Activated naive CD4-positive, alpha-beta T cell treated with anti-CD3 and anti-CD28 coated beads, Interleukin-2, amount 50 U/mL, for 16 hours (primary cell): ENCODE data around the gene CBX8.

ENCODE experiments used
- DNase-seq: peaks from one replicate; pipeline ENCODE4 v3.0.0-alpha.2; 2020

CBX8 gene

DNA sequence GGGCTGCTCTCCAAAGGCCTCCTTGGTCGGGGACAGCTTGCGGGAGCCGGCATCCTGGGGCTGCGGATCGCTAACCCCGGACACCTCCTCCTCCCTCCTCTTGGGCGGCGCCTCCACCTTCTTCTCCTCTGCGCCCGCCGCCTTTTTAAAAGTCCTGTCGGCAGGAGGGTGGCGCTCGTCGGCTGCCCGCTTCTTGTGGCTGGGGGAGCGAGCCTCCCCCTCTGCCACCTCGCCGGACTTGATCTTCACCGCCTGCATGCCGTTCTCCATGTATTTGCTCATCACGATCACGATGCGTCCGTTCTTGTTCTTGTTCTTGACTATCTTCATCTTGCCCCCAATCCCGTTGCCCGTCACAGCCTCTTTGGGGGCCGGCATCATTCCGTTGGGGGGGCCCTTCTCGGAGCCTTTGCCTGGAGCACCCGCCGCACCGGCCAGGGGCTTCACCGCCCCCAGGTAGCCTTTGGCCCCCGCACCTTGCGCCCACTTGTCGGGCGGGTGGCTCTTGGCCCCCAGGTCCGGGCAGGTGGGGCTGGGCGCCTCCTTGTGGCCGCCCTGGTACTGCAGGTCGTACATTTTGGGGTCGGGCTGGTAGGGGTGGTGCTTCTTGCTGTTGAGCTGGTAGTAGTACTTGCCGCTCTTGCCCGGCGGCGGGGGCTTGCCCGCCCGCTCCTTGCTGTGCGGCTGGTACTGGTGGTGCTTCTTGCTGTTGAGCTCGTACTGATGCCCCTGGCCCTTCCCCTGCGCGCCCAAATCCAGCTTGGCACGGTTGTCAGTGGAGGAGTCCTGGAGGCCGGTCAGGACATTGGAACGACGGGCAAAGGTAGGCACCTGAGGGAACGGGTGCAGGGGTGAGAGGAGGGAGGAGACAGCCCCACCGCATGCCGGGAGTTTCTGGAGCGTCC, 37.9 kb upstream of the CBX8 start:
- DNase-seq = peak; percentile 50

- DNase-seq = no peak
Measured at GRCh38 chr17:79833744-79834564, 37.1 kb upstream of the CBX8 start.

DNA sequence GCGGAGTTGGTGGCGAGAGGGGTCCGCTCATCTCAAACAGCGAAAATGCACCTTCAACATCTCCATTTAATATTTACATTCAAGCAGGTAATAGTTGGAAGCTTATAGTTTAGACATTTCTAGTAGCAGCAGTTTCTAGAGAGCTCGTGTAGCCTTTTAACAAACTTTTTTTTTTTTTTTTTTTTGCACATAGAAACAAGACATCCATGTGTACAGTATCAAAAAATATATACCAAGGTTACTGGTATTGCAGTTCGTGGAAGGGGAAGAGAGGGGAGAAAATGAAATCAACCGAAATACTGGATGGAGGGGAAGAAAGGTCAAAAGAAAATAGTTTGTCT, 36.2 kb upstream of the CBX8 start:
- no peak for DNase-seq

DNA sequence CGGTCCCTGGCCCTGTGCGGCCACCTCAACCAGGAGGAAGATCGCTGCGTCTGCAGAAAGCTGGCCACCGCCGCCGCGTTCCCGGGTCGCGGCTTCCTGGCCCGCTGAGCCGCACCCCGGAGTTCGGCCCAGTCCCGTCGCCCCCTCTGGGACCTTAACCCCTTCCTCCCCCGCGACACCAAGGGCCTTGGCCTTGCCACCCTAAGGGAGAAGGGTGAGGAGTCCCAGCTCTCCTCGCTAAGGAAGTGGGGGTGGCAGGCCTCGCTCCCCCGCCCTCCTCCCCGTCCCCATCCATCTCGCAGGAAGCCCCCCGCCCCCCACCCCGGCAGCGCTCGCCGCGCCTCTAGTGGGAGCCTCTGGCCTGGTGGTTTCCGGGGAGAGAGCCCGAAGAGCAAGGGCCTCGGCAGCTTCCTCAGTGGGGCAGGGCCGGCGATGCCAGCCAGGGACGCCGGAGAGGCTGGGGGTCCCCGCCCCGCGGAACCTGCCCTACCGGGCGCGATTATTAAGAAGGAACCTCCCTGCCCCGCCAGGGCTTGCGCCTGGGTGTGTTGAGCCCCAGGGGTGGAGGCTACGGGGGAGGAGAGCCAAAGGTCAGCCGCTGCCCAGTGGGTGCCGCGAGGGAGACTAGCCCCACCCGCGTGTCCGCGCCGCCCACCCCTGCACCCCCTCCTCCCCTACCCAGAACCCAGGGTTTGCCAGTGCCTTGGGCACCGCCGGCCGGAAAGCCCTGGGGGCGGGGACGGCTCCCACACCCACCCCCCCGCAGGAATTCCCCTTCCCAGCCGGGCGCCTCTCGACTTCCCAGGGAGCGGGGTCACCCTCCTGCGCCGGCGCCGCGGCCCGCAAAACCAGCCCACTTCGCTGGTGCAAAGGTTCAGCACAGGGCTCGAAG, 35.6 kb upstream of the CBX8 start:
- DNase-seq = no peak

GRCh38 chr17:79831265-79832217, 34.7 kb upstream of the CBX8 start:
- DNase-seq = no peak

DNA sequence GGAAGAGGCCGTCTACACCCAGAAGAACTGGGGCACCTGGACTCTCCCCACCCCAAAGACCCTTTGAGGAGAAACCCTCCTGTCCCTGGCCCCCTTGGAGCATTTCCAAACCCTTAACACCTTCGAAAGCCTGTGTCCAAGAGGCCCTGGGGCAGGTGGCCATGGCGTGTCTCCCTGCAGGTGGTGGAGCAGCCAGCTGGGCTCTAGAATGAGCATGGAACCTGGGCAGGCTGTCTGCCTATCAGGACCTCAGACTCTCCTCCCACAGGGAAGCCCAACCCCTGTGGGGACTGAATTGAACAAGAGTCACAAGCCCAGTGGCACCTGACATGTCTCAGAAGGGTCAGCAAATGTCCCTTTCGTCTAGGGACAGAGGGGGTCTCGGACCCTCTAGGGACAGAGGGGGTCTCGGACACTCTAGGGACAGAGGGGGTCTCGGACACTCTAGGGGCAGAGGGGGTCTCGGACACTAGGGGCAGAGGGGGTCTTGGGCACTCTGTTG, 33.9 kb upstream of the CBX8 start:
- no peak for DNase-seq

DNA sequence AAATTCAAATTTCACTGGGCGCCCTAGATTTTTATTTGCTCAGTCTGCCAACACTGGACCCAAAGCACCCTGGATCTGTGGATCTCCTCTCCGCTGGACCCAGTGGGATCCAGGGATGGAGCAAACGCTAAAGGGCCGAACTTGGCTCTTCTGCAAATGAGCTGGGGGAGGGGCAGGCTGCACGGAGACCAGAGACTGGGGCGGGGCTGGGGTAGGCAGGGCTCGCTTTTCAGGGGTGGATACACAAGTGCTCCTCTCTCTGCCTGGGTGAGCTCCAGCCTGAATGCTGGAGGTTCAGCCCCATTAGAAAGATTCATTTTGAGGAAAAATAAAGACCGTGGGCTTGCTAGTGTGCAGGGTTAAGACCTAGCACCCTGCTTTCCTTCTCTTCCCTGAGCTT, 33.4 kb upstream of the CBX8 start:
- DNase-seq = no peak

- DNase-seq = no peak
Measured at GRCh38 chr17:79829457-79829856, 32.6 kb upstream of the CBX8 start.

- no peak for DNase-seq
Measured at GRCh38 chr17:79829004-79829403, 32.1 kb upstream of the CBX8 start.

- DNase-seq = no peak
Measured at GRCh38 chr17:79826841-79827578, 30.1 kb upstream of the CBX8 start.

DNA sequence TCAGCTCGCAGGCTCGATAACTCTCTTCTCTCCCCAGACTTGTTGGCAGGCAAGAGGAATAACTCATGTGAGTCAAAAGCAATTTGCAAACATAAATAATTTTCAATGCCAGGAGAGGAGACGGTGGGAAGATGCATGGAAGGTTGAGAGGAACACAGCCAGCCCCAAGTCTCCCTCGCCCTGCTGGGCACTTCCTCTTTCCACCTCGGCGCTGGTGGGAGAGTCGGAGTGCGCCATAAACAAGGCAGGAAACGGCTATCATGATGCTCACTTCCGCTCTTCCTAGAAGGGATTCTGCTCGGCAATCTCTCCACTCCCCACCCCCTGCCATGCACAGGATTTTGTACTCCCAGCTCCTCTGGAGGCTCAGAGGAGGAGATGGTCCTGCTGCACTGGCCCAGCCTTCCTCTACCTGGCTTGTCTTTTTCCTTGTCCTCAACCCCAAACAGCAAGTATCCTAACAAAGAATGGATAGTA, 29.4 kb upstream of the CBX8 start:
- no peak for DNase-seq

DNA sequence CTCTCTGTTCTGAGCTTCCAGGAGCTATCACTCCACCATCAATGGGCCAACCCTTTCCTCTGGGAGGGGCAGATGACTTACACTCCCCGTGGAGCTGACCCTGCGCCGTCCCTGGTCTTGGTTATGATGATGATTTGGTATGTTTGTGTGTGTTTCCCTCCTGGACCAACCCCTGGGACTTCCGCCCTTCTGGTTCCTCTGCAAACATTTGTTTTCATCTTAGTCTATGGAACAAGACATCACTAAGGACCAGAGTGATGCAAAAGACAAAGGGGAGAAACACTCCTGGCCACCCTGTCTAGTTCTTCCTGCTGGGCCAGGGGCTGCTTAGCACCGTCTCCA, 28.7 kb upstream of the CBX8 start:
- no peak for DNase-seq

- DNase-seq = no peak
Measured at GRCh38 chr17:79824893-79825579, 28.2 kb upstream of the CBX8 start.

DNA sequence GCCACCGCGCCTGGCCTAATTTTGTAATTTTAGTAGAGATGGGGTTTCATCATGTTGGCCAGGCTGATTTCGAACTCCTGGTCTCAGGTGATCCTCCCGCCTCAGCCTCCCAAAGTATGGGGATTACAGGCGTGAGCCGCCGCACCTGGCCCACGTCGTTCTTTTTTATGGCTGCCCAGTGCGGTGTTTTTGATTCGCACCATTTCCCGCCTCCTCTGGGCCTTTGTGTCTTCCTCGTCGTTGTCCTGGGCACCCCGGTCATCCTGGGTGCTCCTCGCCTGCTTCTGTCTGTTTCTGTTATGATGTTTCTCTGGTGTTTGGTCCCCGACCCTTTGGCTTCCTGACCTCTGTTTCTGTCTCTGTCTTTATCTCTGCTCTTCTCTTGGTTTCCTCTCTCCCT, 27.4 kb upstream of the CBX8 start:
- no peak for DNase-seq

GRCh38 chr17:79822583-79823124, 25.8 kb upstream of the CBX8 start:
- no peak for DNase-seq

DNA sequence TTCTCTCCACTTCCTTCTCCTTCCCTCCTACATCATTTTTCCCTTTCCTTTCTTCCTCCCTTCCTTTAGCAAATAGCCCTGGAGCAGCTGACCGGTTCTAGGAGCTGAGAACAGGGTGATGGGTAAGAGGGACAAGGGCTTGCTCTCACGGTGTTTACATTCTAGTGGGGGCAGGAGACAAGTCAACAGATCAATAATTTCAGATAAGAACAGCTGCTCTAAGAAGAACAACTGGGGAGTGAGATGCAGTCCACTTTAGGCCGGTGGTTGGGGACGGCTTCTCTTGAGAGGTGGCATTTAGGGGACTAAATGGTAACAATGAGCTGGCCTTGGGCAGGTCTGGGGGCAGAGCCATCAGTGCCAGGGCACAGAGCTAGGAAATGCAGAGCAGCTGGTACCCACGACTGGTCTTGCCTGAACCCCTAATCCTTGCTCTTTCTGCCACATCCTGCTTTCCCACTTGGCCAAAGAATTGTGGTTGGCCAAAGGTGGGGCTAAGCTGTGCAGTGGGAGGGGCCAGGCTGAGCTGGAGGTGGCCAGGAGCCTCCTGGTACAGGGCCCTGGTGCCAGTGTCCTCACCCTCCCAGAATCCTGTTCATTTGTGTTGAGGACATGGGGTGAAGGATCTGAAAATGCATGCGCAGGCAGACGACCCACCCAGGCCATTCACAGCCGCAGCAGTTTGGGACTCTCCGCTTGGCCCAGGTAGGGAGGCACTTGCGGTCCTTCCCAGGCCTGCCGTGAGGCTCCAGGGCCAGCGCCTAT, 24.6 kb upstream of the CBX8 start:
- DNase-seq = no peak

- no peak for DNase-seq
Measured at GRCh38 chr17:79820959-79821330, 24.1 kb upstream of the CBX8 start.

GRCh38 chr17:79819534-79820276, 22.8 kb upstream of the CBX8 start:
- DNase-seq = no peak

DNA sequence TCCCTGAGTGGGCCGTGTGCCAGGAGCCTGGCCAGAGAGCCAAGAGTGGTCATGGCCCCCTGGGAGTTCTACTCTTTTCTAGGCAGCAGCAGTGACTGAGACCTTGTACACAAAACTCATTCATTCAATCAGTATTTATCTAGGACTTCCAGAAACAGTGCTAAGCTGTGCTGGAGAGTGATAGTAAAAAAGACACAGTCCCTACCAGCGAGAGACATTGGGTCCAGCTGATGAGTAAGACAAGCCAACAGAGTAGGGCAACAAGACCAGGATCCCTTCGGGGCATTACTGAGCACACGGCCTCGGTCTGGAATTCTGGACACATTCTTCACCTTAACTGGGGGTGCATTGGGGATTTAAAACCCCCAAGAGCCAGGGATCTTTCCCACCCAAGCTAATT, 22.2 kb upstream of the CBX8 start:
- no peak for DNase-seq
